CD4-positive, alpha-beta T cell treated with Interleukin-15 for 4 hours (primary cell): ENCODE data around the gene OR9Q1.
"Not testable (repeated sequence)": the region's sequence is repeated elsewhere in the genome, so short reads cannot be mapped to it uniquely, and the experiment has no call there.

ENCODE experiments used
- DNase-seq: peaks from one replicate; pipeline ENCODE4 v3.0.0-alpha.2; 2020; ENCODE audit warnings: low spot score

The OR9Q1 gene

DNA sequence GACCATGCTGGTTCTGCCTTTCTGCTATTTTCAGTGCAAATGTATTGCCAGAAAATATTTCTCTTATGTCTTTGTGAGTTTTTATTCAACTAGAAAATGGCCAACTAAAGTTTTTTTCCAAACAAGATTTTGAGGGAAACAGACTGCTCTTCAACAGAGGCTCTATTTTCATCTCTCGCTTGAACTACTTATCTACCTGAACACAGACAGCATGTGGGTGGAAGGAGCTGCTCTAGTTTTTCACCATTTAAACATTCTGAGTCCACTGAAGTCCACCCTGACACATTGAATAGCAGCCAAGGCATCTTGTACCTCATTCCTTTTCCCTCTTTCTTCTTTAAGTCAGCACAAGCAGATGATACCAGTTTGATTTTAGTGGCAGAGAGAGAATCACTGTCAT is 111.5 kb downstream of the OR9Q1 start:
- no peak for DNase-seq

DNA sequence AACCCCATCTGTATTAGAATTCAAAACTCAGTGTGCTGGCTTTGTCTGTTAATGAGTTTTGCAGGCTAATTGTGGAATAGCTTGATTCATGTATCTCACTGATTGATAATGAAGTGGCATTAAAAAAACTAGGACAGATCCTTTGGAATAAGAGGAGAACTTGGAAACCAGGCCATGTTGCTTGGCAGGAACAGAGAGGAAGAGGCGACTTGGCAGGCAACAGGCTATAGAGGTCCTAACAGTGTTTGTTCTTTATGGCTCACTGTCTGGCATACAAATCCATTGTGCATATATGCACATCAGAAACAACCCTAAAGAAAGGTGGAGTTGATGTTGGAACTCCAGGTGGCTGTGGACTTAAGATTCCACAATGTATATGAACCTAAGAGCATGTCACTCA is 119.1 kb downstream of the OR9Q1 start:
- DNase-seq: no peak

DNA sequence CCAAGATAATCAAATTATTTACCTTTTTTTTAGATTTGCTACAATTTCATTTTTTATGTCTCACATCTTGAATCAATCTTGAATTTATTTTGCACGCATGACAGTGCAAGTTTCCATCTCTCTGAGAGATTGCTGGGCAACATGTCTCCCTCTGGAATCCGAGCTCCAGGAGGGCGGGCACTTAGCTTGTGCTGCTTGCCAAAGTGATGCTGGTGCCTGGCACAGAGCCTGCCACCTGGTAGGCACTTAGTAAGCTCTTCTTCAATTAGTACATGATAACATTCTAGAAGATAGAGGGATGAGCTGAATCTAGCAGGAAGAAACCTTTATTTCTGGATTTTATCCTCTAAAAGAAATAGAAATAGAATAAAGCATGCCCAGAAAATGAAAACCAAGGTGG is 129.1 kb downstream of the OR9Q1 start:
- no peak for DNase-seq

DNA sequence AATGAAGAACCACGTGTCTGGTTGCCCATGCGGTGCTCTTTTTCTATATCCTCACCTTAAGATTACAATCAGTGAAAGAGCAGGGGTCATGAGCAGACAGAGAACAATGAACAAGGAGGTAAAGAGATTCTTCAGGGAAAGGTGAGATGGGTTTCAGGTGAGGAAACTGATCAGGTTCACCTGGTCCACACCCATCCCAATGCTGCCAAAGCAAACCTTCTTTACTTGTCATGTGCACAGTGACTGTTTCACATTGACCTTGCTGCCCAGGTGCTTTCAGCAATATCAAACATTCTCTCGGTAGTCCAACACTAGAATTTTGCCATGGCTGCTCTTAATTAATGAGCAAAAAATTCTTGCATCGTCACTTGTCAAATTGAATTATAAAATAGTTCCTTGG is 140.7 kb downstream of the OR9Q1 start:
- no peak for DNase-seq

DNA sequence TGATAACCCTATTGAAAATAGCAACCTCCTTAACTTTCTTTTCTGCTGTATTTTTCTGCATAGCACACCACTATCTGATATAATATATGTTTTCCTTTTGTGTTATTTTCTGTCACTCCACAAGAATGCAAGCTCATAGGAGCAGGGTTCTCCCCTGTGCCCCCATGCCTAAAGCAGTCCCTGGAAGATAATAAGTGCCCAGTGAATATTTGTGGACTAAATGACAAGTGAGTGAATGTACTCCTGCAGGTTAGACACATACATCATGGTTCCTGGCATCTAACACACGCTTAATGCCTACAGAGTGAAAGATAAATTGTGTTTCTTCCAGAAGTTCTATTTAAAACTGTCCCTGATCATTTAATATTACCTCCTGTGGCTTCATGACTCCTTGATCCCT is 141.3 kb downstream of the OR9Q1 start:
- DNase-seq: no peak

DNA sequence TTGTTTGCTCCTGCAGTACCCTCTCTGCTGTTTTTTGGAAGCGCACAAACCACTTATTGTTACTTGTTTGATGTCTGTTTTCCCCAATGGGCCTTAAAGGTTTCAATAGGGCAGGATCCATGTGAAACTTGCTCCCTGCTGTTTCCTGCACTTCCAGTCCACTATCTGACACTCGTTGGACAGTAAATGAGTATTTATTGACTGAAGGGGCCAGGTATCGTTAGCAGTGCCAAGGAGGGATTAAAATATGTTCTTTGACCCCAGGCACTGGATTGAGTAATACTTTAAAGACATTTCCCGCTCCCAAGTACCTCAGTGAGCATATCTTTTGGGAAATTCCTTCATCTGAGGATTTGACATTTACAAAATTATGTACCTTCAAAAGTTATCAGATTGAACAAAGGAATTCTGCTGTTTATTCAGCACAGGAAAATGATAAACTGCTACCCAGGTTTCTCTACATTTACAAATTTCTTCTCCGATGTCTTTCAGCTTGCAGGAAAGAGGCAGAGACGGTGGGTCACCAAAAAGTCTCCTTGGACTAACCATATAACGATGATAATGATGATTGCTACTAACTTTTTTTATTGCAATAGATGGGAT is 141.9 kb downstream of the OR9Q1 start:
- DNase-seq: no peak

DNA sequence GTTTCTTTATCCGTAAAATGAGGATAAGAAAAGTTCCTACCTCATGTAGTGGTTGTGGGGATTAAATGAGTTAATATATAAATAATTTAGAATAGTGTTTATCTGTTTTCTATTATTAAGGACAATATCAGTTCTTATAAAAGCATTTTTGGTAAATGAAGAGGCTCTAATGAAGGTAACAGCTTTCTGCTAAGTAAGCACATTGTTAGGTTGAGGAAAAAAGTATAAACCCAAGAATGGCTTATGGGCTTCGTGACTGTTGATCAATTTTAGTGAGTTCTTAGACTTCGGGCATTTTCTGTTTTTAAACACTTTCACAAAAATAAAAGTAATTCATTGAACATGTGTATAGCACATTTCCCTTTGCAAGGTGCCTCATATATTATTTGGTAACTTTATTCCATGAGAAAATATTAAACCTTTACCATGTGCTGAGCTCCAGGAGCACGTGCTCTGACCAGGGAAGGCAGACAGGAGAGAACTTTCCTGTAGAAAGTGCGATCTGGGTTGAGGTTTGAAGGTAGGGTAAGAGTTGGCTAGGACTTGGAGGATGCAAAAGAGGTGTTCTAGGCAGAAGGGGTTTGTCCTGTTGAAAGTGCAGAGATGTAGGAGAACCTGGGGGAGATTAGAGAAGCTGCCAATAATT is 153.9 kb downstream of the OR9Q1 start:
- DNase-seq: no peak

DNA sequence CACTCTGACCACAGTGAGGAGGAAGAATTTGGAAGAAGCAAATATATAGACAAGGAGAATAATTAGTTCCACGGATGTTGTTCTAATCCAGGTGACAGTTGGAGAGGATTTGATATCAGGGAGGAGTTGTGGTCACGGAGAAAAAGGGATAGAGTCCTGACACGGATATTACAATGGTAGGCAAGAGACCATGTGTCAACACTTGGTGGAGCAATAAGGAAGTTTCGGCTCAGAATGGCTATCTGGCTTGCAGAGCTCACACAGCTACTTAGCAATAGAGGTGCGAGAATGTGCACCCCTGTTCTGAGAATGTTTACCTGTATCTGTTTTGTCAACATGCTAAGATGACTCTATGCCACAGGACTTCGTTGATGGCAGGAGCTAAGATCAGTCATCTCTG is 154.8 kb downstream of the OR9Q1 start:
- no peak for DNase-seq

DNA sequence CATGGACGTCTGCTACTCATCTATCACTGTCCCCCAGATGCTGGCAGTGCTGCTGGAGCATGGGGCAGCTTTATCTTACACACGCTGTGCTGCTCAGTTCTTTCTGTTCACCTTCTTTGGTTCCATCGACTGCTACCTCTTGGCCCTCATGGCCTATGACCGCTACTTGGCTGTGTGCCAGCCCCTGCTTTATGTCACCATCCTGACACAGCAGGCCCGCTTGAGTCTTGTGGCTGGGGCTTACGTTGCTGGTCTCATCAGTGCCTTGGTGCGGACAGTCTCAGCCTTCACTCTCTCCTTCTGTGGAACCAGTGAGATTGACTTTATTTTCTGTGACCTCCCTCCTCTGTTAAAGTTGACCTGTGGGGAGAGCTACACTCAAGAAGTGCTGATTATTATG is 156.0 kb downstream of the OR9Q1 start:
- no peak for DNase-seq

DNA sequence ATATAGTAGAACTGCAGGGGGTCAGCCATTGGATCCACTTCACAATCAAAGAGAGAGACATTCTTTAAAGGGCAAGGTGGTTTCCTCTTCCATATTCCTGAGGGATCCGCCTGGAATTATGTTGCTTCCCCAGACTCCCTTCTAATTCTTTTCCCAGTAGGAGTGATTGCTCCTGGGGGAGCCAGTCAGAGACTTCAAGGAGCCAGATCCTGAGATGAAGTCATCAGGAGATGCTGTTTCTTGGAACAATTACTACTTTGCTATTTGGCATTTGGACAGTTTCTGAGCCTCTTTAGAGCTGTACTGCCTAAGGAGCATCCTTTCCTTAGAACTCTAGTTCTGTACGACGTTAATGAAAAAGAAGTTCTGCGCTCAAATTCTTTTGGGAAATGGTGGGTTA is 163.3 kb downstream of the OR9Q1 start:
- DNase-seq: no peak

DNA sequence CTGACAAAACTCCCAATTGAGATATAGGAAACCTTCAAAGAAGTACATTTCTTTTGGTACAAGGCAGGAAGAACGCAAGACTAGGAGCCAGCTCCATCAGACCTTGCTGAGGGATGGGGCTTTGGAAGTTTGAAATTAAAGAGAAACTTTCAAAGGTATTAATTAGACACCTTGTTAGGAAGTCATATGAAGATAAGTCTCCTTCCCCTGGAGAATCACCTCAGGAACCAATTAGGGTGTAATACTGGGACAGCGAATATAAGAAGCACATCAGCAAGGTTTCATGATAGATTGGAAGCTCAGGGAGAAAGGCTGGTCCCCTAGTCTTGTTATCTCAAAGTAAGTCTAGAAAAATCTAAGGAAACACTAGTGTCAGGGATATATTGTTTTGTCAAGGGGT is 165.1 kb downstream of the OR9Q1 start, which contains the start of gene OR9Q2:
Gene OR9Q2, plus strand, starts transcription at position 301 of the 400 bp plus-strand sequence. CDS start 1,421 bp downstream, outside the sequence.
- DNase-seq: no peak

DNA sequence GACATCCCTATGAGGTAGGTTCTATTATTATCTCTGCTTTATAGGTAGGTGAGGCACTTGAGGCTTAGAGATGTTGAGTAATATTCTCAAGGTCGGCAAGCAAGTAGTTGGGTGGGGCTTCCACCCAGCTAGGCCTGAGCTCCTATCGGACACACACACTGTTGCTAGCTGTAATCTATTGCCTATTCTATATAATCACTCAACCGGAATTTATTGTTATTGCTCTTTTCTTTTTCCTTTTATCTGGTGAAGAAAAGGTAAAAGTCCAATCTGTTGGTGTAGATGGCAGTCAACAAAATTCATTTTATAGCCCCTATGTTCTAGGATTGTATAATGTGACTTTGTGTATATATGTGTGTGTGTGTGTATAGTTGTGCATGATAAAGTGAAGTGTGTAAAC is 168.5 kb downstream of the OR9Q1 start:
- no peak for DNase-seq

DNA sequence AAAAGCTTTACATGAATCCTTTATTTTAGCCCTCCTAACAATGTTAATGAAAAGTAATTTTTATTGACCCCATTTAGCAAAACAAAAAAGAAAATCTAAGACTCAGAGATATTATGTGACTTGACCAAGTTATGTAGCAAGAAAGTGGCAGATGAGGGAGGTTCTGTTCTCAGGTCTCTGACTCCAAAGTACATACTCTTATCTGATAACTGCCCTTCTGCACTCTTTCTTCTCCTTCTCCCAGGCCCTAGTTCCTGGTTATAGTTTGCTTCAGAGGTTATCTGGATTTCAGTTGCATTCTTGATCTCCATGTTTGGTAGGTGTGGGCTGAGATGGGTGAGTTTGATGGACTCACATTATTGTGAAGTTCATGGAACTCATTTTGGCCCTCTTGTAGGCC is 169.7 kb downstream of the OR9Q1 start:
- no peak for DNase-seq

DNA sequence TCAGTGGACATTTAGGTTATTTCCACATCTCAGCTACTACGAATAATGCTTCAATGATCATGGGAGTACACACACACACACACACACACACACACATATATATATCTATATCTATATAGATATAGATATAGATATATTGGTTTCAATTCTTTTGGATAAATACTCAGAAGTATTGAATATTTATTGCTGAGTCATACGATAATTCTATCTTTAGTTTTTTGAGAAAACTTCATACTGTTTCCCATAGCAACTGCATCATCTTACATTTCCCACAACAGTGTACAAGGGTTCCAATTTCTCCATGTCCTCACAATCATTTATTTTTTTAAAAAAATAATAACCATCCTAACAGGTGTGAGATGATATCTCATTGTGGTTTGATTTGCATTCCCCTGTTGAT is 172.3 kb downstream of the OR9Q1 start:
- DNase-seq: no peak

DNA sequence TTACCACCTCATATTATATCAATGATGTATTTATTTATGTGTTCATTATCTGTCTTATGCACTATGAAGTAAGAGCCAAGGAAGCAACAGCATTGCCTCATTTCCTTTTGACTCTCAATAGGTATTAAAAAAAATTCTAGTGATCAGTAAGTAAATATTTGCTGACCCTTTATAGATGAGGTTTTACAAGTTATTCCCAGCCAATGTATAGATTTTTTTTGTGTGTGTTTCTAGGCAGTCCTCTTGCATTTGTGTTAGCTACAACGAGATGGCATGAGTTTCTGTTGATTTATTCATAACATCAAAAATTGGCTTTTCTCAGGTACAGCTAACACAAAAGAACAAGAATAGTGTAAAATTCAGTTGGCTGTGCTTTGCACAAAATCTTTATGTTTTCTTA is 175.6 kb downstream of the OR9Q1 start:
- no peak for DNase-seq

DNA sequence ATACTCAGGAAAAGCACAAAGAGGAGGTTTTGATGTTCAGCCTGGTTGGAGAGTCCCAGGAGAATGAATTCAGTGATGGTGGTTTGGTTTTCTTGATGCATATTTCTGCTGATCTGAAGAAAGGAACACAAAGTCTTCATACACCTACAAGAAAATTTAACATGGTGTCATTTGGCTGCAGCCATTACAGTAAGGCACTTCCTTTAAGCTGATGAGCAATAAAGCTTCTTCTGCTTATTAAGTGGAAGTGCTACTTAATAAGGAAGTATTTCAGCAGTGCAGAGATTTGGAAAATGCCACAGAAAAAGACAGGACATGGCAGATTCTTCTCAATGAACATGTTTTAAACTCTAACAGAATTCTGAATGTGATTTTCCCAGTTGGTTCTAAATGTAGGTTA is 180.4 kb downstream of the OR9Q1 start, which contains the start of gene OR1S2:
Gene OR1S2, minus strand, starts transcription at position 101 of the 400 bp plus-strand sequence. Its CDS starts 0 bp downstream, at position 101.
- DNase-seq: no peak

DNA sequence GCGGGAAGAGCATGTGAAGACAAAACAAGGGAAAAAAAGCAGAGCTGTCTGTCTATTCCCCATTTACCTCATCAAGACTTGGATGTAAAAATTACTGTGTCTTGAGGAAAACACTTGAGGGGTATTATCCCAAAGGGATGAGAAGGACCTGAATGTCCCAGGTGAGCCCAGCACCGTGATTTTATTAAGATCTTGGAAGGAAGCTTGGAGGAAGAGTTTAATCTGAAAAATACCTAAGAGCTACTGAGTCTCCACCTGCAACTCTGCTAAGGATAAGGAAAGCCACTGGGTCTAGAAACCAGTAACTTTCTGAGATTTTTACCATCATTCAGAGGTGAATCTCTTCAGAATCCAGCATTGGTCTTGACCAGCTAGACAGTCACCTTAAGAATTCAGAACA is 188.7 kb downstream of the OR9Q1 start, which contains the start of gene OR1S1:
Gene OR1S1, plus strand, starts transcription at position 301 of the 400 bp plus-strand sequence.
- DNase-seq: not testable (repeated sequence)

DNA sequence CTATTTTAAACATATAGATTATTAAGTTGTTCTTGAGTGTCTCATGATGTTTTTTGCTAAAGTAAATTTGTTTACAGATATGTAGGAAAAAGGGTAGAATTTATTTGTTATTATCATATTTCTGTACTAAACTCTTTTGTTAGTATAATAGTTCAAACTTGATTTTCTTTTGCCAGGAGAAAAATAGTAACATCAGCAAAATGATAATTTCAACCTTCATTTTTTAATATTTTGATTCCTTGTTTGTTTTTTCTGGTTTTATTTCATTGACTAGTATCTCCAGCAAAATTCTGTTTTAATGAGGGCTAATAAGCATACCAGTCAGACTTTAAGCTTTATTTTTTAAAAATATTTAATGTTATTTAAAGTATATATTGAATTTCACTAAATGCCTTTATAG is 192.8 kb downstream of the OR9Q1 start:
- DNase-seq: no peak

DNA sequence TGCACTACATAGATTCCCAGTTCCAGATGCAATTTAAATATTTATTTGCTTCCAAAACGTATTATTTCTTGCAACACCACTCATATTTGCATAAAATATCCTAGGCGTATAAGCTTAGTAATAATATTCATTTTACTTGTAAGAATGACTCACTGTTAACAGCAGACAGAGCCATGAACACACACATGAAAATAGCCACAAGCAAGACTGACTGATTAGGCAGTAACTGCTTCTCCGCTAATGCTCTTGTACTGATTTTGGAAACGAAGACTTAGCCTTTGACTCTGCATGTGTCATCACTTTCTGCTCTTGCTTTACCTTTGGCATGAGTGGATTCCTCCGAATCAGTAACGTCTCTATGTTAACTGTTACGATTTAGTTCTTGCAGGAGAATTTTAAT is 199.0 kb downstream of the OR9Q1 start:
- DNase-seq: no peak

DNA sequence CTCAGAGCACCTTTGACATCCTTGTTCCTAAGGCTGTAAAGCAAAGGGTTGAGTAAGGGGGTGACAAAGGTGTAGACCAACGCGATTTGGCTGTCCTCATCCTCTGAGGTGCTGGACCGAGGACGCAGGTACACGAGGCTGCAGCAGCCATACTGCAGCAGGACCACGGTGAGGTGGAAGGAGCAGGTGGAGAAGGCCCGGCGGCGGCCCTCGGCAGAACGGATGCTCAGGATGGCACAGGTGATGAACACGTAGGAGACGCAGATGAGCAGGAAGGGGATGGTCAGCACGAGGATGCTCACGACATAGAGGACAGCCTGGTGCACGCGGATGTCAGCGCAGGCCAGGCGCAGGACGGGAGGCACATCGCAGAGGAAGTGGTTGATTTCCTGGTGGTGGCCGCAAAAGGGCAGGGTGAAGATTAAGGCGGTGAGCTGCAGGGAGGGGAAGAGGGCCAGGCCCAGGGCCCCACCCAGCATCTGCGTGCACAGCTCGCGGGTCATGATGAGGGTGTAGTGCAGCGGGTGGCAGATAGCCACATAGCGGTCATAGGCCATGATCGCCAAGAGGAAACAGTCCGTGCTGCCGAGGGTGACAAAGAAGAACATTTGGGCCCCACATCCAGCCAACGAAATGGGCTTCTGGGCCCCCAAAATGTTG is 204.4 kb downstream of the OR9Q1 start:
- no peak for DNase-seq
